Eye (tissue), 1 donor: Measurements from ENCODE around the gene GZF1.

Source experiments
- DNase-seq: peaks from one replicate; pipeline ENCODE4 v3.0.0-alpha.2; 2015

GZF1 gene

DNA sequence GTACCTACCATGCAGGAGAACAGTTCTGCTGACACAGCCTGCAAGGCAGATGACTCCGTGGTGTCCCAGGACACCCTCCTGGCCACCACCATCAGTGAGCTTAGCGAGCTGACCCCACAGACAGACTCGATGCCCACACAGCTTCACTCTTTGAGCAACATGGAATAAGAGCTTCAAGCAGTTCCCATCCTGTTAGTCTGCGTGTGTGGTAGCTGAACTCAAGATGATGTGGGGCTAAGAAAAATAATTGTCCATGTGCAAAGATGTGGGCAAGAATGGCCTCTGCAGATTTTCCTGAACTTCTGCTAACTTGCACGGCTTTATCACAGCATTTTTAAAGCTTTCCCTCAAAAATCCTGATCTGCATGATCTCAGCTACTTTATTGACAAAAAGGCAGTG is 8.3 kb downstream of the GZF1 start:
- no peak for DNase-seq

DNA sequence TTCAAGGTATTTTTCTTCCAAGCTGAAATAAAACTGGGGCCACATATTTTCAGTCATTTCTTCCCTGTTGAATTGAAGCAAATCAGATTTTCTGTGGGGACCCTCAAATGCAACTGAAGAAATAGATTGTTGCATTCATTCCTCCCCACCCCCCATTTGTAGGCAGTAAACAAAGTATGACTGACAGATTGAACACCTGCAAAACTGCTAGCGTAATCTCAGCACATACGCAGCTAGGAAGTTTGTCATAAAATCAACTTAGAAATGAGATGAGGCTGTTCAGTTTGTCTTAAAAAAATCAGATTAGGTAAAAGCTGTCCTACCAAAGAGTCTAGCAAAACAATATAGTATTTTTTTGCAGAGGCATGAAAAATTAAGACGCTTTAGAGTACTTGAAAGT is 8.9 kb downstream of the GZF1 start:
- DNase-seq: no peak

DNA sequence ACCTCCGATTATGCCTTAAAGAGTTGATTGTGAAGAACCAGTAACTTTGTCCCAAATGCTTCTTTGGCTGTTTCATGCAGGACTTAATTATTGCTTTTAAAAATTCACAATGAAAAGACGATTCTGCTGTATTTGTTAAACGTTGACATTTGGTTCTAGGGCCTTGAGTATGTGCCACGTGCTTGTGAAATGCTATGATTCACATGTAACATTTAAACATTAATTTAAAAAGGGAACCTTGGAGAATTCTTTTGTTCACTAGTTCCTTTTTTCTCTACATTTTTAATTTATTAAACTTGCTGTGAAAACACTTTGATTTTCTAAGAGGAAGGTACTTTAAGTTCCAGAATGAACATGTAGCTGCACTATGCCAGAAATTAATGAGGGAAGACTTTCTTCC is 9.5 kb downstream of the GZF1 start:
- no peak for DNase-seq

DNA sequence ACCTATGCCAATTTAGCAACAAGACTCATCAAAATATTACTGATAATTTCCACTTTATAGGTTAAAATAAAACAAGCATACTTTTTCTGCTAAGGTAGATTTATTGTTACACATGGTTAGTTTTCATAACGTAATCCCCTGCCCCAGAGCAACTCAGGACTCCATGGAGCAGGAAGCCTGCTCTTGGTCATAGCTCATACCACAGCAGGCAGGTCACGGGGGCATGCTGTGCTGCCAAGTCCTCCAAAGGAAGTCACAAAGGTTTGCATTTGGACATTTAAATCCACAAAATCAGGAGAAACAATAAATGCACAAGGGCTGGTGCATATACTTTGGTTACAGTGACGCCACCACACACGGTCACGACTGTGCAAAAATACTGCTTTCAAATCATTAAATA is 12.5 kb downstream of the GZF1 start:
- DNase-seq: no peak

DNA sequence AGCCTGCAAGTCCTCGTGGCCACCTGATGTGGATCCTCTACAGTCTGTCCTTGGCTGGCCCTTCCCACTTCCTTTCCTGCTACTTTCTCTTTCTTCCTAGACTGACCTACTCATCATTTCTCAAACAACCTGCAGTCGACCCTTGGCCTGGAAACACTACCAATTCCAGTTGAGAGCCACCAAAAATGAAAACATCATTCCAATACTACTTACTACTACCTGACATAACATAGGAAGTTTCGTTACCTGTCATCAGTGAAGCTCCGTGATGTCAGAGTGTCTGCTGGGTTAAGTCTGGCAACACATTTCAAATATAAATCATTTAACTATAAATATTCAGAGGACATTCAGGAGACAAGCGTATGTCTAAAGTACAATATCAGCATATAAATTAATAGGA is 13.8 kb downstream of the GZF1 start:
- DNase-seq: no peak

DNA sequence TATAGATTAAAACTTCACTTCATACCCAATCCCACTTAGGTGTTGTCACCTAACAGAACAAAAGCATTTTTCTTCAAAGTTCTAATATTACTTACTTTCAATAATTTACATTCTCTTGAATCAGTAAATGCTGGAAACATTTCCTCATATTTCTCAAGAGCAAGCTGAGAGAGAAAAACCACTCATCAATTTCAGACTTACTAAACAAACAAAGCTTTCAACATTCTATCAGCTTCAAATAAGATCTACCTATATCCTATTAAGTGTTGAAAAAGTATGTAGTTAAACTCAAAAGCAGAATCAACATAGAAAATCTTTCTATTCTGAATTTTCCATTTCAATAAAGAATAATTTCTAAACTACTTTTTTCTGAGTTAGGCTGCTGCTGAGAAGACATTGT is 17.8 kb downstream of the GZF1 start:
- no peak for DNase-seq

DNA sequence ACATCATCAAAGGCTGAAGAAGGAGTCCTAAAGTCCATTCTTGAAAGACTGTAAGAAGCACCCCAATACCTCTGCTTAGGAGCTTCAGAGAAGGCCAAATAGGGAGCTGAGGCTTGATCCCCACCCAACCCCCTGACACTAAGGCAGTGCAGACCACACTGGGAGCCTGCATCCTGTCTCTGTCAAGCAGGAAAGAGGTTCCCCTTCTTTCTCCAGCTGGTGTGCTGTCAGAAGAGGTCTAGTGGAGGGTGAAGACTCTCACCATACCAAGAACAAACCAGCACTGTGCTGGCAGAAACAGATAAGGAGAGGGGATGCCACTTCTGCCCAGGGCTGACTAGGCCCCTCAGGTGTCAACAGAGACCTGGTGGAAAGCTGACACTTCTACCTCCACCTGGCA is 19.9 kb downstream of the GZF1 start:
- no peak for DNase-seq

DNA sequence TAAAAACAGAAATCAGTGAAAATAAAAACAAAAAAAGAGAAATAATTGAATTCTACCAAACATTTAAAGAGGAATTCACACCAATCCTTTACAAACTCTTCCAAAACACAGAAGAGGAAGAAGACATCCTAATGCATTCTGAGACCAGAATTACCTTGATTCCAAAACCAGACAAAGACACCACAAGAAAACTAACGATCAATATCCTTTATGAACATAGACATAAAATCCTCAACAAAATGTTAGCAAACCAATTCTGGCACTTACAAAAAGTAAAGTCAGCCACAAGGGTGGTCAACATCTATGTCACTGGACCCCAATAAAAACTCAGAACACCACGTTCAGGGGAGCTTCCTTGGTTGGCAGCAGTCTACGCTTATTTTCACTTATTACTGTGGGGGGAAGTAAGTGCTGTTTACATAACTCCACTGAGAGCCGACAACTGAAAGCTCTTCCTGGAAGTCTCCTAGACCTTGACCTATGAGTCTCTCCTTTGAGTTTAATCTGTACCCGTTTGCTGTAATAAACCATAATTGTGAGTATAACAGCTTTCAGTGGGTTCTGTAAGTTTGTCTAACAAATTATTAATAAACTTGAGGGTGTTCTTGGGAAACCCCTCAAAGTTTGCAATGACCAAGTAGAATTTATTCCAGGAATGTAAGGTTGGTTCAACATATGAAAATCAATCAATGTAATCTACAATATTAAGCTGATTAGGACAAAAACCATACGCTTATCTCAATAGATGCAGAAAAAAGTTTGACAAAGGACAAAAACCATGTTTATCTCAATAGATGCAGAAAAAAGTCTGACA is 24.5 kb downstream of the GZF1 start:
- no peak for DNase-seq

DNA sequence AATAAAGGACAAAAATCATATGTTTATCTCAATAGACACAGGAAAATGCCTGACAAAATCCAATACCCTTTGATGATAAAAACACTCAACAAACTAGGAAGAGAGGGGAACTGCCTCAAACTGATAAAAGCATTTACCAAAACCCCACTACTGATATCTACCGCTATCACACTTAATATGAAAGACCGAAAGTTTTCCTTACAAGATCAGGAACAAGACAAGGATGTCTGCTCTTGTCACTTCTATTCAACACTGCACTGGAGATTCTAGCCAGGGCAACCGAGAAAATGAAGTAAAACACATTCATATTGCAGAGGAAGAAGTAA is 25.1 kb downstream of the GZF1 start:
- DNase-seq: no peak

DNA sequence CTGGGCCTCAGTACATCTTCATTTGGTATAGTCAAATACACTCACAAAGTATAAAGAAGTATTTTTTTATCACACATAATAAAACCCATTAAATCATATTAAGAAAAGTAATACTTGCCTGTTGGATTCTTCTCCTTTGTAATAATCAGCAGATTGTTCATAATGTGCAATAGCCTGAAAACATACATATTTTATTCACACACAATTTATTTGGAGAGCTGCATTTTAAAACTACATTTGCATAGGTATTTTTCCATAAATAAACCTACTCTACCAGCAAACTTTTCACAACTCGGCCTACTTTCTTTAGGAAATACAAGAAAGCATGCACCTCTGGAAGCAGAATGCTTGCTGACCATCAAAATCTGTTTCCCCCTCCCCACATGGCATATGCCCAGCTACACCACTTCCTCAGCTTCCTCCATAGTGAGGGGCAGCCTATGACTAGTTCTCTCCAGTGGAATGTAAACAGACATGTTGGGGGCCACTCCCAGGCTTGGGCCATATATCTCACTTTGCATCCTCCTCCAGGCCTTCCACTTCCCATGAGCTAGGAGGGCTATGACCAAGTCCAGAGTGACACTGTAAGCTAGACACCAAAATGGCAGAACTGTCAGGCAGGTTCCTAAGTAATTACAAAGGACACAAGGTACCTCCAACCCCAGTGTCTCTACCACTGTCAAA is 28.3 kb downstream of the GZF1 start:
- DNase-seq: no peak

DNA sequence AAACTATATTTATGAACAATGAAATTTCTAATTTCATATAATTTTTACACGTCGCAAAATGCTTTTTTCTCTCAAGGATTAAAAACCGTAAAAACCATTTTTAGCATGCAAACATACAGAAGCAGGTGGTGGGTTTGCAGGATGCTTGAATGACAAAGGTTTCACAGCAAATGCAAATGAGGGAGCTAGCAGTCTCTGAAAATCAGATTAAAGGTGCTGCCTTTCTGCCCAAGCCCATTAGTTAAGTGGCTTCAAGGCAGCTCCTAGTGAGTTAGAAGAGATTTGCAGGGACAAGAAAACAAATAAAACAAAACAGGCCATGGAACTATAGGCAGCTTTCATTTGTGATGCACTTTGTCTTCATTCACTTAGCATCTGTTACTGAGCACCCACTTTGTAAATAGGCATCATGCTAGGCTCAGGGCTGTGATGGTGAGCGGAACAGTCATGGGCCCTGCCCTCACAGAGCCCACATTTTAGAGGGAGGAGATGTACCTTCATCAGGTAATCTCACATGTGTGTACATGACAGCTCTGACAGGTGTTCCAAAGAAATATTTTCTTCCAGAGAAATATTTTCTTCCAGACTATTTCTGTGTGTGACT is 29.8 kb downstream of the GZF1 start:
- DNase-seq: no peak

DNA sequence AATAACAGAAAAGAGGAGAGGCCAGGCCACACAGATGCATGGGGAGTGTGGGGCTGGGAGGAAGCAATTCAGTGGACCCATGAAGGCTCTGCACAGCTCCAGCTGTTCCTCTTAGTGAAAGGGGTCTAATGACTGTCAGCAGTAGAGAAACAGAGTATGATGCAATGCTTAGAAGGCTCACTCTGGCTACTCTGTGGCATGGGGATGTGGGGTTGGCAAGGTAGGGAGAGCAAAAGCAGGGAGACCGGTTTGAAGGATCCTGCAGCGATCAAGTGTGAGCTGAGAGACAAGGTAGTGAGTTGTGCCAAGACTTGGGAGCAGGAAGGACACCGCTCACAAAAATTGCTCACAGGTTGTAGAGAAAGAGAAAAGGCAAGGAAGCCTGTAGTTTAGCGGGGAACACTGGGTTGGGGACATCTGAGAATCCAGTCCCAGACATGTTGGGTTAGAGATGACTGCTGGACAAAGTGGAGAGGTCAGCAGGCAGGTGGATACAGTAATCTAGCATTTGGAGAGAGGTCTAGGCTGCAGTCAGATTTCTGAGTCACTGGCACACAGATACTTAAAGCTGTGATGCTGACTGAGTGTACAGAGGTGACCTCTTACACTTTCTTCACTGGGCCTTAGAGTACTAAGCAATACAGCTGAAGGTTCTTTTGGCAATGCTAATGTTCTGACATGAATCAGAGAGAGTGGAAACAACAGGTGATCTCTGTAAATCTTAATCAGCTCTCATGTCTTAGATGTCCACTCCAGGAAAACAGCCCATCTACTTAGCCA is 32.2 kb downstream of the GZF1 start:
- no peak for DNase-seq

DNA sequence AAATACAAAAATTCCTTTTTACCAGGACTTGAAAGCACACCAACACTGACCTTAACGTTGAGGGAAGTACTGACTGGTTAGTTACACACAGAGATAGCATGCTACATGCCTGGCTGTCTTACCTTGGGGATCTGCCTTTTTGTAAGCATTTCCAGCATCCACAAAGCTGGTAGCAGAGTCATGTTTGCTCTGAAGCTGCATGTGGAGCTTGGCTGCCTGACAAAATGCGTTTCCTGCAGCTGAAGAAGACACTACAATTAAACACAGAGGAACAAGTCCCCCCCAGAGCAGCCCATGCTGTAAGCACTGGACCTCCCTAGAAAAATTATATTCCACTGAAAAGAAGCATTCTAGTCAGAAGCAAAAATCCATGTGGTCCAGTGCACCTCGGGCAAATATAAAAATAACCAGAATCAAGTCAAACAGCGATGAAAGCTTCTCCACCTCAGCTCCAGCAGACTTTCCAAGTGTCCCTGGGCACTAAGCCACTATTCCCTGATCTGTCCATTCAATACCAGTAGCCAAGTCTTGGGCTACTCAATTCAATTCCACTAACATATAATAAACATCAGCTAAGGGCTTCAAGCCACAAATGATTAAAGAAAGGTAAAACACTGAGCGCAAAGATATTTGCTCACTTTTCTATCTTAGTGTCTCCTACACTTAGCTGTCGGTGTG is 35.1 kb downstream of the GZF1 start:
- DNase-seq: no peak

DNA sequence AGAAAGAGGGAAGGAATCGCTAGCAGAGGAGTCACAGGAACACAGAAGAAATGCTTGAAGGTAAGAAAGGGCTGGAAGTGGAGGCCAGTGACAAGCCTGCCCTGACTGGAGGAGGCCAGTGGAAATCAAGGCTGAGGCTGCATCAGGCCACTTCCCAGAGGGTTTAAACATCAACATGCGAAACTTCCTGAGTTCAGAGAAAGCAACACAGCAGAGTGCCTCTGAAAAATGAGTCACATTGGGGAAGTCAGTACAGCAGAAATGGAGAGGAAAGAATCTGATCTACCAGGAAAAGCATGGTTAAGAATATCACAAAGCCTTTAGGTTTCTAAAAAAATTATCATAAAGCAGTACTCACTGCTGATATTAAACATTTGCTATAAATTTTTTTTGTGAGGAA is 36.0 kb downstream of the GZF1 start:
- no peak for DNase-seq

DNA sequence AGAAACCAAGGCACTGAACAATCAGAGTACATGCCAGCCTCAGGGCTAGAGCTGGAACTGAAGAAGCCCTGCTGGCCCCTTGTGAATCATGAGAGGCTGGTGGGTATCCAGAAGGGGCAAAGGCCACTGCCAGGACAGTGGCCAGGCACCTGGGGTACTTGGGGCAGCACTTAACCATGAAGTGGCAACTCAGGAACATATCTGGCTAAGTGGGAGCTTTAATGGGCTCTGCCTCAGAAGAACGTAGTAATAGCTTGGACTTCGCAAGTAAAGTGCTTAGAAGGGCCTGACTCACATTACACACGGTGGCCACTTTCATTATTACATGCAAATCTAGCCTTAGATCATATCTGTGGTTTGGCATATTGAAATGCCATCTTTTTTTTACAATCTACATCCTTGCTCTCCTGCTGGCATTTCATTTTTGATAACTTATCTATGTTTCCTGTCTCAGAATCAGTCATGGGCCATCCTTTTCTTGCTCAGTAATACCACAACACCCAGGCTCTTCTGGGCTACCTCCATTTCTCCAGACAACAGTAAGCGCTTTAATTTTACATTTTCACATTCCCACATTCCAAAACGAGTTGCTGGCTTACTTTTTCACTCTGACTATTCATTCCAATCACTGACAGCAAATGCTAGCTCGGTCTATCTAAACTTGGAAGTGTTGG is 37.7 kb downstream of the GZF1 start:
- no peak for DNase-seq

DNA sequence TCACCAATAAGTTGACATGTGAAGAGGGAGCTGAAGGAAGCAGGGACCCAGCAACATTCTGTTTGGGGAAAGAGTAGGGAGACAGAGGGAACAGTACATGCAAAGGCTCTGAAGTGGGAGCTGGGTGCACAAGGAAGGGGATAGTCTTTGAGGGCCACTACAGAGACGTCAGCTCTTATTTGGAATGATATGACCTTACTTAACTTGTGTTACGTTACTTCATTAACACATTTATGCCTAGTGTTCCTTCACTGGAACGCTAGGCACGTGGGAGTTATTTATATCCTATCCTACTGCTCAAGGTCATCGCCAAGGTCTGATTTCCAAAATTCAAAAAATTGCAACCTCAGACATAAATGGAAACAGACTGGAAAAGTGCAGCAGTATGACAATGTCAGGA is 39.1 kb downstream of the GZF1 start:
- DNase-seq: no peak

DNA sequence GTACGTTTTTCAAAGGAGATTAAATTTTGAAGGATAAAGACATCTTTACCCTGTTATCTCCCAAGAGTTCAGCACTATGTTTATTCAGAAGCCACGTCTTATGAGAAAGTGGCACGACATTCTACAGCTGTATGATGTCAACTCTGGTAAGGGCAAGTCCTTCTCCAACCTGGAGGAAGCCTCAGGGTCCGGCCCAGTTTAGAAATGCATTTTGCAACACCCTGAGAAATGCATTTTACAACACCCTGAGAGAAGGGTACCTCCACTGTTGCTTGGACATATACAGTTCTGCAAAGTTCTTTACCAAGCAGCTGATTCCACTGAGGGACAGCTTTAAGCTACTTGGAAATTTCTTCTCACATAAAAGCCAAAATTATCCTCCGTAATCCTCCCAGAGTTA is 41.8 kb downstream of the GZF1 start:
- DNase-seq: no peak

DNA sequence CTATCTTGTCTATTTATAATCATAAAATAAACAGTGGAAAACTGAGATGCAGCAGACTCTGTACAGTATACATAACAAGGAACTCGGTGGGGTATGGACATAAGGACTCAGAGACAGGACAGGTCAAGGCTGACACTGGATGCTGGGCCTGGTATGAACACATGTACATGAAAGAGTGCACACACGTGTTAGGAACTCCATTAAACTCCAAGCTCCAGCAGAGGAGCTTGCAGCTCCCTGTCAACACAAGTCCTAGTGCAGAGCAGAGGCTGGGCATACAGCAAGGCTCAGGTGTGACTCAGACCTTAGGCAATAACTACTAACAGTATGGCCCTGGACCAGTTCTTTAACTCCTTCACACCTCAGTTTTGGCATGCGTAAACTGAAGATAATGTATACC is 42.2 kb downstream of the GZF1 start:
- no peak for DNase-seq

DNA sequence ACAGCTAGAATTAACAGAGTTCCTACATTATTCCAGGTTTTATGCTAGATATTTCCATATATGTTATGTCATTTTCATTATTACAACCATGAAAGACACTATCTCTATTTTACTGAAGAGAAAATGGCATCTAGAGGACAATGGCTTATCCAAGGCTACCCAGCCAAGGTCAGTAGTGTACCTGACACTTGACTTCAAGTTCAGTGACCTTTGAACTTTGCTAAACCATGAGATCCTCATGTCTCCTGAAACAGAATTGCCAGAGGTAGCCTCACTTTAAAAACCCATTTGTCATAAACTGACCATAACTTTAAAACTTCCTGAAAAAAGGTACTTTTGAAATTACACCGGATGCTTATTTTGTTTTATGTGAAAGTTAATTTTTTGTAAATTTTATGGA is 44.9 kb downstream of the GZF1 start:
- no peak for DNase-seq

DNA sequence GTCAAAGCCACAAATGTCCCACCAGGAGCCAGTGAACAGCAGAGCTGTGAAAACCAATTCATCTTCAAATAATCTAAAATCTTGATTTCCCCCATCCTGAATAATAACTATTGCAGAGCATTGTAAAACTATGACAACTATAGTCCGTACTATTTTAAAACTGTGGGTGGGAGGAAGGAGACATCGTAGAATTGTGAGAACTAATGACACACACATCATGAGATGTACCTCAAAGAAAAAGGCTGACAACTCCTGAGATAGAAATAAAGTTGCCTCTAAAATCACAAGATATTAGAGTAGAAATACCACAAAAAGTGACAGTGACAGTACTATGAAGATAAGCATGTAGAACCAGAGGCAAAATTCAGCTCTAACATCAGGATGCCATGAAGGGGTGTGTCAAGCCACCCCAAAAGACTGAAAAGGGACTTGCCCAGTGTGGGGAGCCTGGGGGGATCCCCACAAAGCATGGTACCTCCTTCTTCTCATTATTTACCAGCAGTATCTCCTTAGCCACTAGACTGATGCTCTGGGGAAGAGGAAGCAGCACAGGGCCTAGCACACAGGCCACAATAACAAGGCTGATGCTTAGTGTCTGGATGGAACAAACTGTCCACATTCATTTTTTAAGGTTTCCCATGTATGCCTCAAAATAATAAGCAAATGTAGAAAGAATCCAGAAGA is 45.9 kb downstream of the GZF1 start:
- no peak for DNase-seq

DNA sequence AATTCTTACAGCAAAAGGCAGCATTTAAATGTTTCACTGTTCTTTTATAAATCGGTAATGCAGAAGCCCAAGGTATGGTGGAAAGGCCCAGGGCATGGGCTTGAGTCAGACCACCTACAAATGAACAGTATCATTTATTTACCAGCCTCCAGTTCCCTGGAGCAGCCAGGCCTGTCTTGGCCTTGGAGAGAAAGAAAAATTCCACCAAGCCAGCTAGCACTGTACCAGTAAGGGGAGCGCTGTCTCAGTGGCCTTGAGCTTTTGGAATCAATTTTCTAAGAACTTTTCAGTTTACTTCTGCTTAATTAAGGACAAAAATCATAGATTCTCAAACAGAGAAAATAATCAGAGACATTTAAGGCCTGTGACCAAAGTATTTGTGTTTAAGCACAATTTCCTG is 47.0 kb downstream of the GZF1 start:
- DNase-seq: no peak

DNA sequence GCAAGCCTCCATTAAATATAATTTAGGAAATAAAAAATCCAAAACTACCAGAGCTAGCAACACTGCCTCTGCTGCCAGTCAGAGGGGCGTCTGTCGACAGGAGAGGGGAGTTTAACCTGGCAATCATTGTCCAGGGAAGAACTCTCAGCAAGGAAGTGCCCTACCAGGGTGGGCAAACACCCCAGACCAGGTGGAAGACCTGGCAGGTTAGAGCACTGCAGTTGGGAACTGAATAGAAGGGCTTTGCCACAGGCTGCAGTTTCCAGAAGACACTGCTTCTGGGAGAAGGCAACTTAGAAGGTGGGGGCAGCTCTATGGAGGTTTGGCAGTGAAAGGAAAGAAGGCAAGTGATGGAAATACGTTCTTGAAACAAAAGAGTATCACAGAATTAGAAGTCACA is 47.8 kb downstream of the GZF1 start:
- no peak for DNase-seq
